Lung (tissue), 12 donors: ENCODE measurements around the gene SH3BP2. TPM values are rescaled to one million over a fixed set of nuclear protein-coding genes. Genes with fewer than 3 reads are reported as not detected.

Experiments used
- ATAC-seq: fragments of 200-7000 bp; cut with Tn5 transposase; one replicate; pipeline ENCODE4 v1.9.1; 2020; ENCODE audit warnings: moderate number of reproducible peaks; ENCODE audit not compliant: insufficient read depth, low FRiP score
- DNase-seq, 3 donors: peaks; one replicate each; pipeline ENCODE4 v3.0.0-alpha.2; 2013 to 2017
- H3K27ac ChIP-seq, 2 donors: one replicate each; pipeline ENCODE4 v1.5.1; 2013; ENCODE audit warnings: mild to moderate bottlenecking in 2 of 2, moderate library complexity in 2 of 2, control low read depth in 1 of 2, inconsistent platforms in 1 of 2, low read depth in 1 of 2, low read length in 1 of 2
- H3K27me3 ChIP-seq, 3 donors: one replicate each; pipeline ENCODE4 v1.5.1; 2013; ENCODE audit warnings: low read length in 2 of 3; ENCODE audit not compliant: control insufficient read depth in 3 of 3, insufficient read depth in 3 of 3
- H3K36me3 ChIP-seq, 4 donors: one replicate each; pipeline ENCODE4 v1.5.1; 2013; ENCODE audit warnings: low read length in 4 of 4, mild to moderate bottlenecking in 1 of 4, moderate library complexity in 1 of 4; ENCODE audit not compliant: control insufficient read depth in 4 of 4, insufficient read depth in 4 of 4
- H3K4me1 ChIP-seq, 5 donors: one replicate each; pipeline ENCODE4 v1.5.1; 2013; ENCODE audit warnings: low read length in 5 of 5, mild to moderate bottlenecking in 2 of 5, moderate library complexity in 1 of 5; ENCODE audit not compliant: control insufficient read depth in 5 of 5, insufficient read depth in 5 of 5
- H3K4me3 ChIP-seq: one replicate; pipeline ENCODE4 v1.5.1; 2013; ENCODE audit warnings: mild to moderate bottlenecking, control low read depth, moderate library complexity
- H3K9ac ChIP-seq, 2 donors: one replicate each; pipeline ENCODE4 v1.5.1; 2013; ENCODE audit warnings: low read length in 2 of 2, control low read depth in 1 of 2; ENCODE audit not compliant: insufficient read depth in 1 of 2
- H3K9me3 ChIP-seq, 4 donors: one replicate each; pipeline ENCODE4 v1.5.1; 2013; ENCODE audit warnings: low read length in 3 of 4, mild to moderate bottlenecking in 1 of 4, moderate library complexity in 1 of 4; ENCODE audit not compliant: control insufficient read depth in 4 of 4, insufficient read depth in 3 of 4
- CTCF ChIP-seq: IDR thresholded peaks from 2 replicates; pipeline ENCODE4 v1.5.1; 2012; ENCODE audit warnings: mild to moderate bottlenecking; ENCODE audit errors: control extremely low read depth, extremely low read depth
- WGBS, 2 donors: extraction: QIAGEN DNeasy Blood & Tissue Kit; methylation state at CpG; one replicate each; pipeline ENCODE4 v1.1.7; 2013; 5-methylcytosine and 5-hydroxymethylcytosine counted together
- polyA plus RNA-seq, 2 donors: library from polyadenylated mRNA; stranded (reverse); fragments of 200-250 nt; gene quantifications; one replicate each; pipeline ENCODE4 v1.2.1, GENCODE V29; 2013
- total RNA-seq, 2 donors: library from RNA; depleted of rRNA in 1 of 2; stranded (reverse); fragments of >200 nt in 1 of 2; gene quantifications; one replicate each; pipeline ENCODE4 v1.2.1, GENCODE V29; 2014 to 2021
- donor health status: control.
- donor health status: control.
- donor health status: Bipolar disorder and iron deficiency.
- donor health status: healthy.
- donor health status: DM: yes; HTN: yes; CAD: no.

Gene SH3BP2
- total and polyA plus RNA-seq, 4 donors, result 49.9 to 117 (median 79.8) TPM

- H3K9me3 ChIP-seq, result no peaks in the 10 kb centered on the region
- no peak overlapping the region for H3K27ac ChIP-seq
- no peaks in the 10 kb centered on the region for H3K27me3 ChIP-seq
- no peak for ATAC-seq
- H3K36me3 ChIP-seq, result peaks cover 5 to 74% (median 21%) of the 10 kb centered on the region in 4 donors
- 94 to 96% methylated on average over 18 to 19 of the region's 19 CpGs for WGBS, 2 donors
- no peak overlapping the region for H3K4me3 ChIP-seq
- TF ChIP-seq CTCF, result no peak
- peaks cover 0 to 18% (median 7%) of the 10 kb centered on the region in 5 donors for H3K4me1 ChIP-seq
- no peak overlapping the region for H3K9ac ChIP-seq
- DNase-seq, result no peak
These were observed 40.2 kb downstream of the SH3BP2 start for GRCh38 chr4:2832981-2833670.

- 94 to 96% methylated on average over 7 of the region's 7 CpGs for WGBS, 2 donors
- no peaks in the 10 kb centered on the region for H3K9me3 ChIP-seq
- peaks cover 0 to 23% (median 7%) of the 10 kb centered on the region in 5 donors for H3K4me1 ChIP-seq
- H3K27ac ChIP-seq, result no peak overlapping the region
- H3K27me3 ChIP-seq, result no peaks in the 10 kb centered on the region
- no peak overlapping the region for H3K4me3 ChIP-seq
- ATAC-seq, result no peak
- no peak for TF ChIP-seq CTCF
- no peak overlapping the region for H3K9ac ChIP-seq
- DNase-seq, result no peak
- H3K36me3 ChIP-seq, result peaks cover 5 to 69% (median 21%) of the 10 kb centered on the region in 4 donors
These were observed 40.8 kb downstream of the SH3BP2 start for GRCh38 chr4:2833671-2834000.

GRCh38 chr4:2834001-2834921, 41.4 kb downstream of the SH3BP2 start:
- peaks cover 5 to 63% (median 21%) of the 10 kb centered on the region in 4 donors for H3K36me3 ChIP-seq
- no peak overlapping the region for H3K9ac ChIP-seq
- TF ChIP-seq CTCF, result no peak
- H3K4me3 ChIP-seq, result no peak overlapping the region
- no peaks in the 10 kb centered on the region for H3K27me3 ChIP-seq
- DNase-seq (no peak), ATAC-seq (no peak)
- H3K27ac ChIP-seq, result no peak overlapping the region
- 79 to 85% methylated on average over 13 of the region's 13 CpGs for WGBS, 2 donors
- H3K4me1 ChIP-seq, result peaks cover 0 to 27% (median 7%) of the 10 kb centered on the region in 5 donors
- H3K9me3 ChIP-seq, result no peaks in the 10 kb centered on the region
